ENCODE data around the gene GRIA2.

DNA sequence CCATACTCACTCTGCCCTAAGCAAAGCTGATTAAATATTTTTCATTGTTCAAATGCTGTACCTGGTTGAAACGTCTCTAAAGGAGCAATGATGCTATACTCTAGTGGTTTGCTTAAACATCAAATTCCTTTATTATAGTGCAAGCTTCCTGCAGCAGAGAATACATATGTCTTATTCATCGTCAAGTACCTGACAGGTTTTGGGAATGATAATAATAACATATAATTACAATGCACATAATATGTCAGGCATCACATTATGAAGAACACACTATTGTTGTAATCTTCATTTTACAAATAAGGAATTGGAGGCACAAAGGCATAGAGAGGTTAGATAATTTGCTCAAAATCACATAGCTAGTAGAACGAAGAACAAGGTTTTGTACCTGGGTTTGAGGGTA lies 151.6 kb downstream of the GRIA2 start:
- TF ChIP-seq ZNF777 (tag by site-specific recombination; IDR thresholded peaks at IDR 0.05; ENCODE audit: borderline replicate concordance) (no peak), ZNF274 (IDR thresholded peaks at IDR 0.05; ENCODE audit: low read length) (no peak), ZNF274 (tag by site-specific recombination; IDR thresholded peaks at IDR 0.05; ENCODE audit: borderline replicate concordance) (no peak), ZBTB17 (tag by site-specific recombination; IDR thresholded peaks at IDR 0.05) (no peak)
- TF ChIP-seq, protein P1, sequence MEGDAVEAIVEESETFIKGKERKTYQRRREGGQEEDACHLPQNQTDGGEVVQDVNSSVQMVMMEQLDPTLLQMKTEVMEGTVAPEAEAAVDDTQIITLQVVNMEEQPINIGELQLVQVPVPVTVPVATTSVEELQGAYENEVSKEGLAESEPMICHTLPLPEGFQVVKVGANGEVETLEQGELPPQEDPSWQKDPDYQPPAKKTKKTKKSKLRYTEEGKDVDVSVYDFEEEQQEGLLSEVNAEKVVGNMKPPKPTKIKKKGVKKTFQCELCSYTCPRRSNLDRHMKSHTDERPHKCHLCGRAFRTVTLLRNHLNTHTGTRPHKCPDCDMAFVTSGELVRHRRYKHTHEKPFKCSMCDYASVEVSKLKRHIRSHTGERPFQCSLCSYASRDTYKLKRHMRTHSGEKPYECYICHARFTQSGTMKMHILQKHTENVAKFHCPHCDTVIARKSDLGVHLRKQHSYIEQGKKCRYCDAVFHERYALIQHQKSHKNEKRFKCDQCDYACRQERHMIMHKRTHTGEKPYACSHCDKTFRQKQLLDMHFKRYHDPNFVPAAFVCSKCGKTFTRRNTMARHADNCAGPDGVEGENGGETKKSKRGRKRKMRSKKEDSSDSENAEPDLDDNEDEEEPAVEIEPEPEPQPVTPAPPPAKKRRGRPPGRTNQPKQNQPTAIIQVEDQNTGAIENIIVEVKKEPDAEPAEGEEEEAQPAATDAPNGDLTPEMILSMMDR (tag by site-specific recombination; IDR thresholded peaks at IDR 0.05), result no peak
- TF ChIP-seq, protein P2, sequence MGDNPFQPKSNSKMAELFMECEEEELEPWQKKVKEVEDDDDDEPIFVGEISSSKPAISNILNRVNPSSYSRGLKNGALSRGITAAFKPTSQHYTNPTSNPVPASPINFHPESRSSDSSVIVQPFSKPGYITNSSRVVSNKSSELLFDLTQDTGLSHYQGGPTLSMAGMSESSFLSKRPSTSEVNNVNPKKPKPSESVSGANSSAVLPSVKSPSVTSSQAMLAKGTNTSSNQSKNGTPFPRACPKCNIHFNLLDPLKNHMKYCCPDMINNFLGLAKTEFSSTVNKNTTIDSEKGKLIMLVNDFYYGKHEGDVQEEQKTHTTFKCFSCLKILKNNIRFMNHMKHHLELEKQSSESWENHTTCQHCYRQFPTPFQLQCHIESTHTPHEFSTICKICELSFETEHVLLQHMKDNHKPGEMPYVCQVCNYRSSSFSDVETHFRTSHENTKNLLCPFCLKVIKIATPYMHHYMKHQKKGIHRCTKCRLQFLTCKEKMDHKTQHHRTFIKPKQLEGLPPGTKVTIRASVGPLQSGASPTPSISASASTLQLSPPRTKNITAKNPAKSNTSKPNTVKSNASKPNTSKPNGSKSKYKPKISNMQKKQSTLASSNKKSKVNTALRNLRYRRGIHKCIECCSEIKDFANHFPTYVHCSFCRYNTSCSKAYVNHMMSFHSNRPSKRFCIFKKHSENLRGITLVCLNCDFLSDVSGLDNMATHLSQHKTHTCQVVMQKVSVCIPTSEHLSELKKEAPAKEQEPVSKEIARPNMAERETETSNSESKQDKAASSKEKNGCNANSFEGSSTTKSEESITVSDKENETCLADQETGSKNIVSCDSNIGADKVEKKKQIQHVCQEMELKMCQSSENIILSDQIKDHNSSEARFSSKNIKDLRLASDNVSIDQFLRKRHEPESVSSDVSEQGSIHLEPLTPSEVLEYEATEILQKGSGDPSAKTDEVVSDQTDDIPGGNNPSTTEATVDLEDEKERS (tag by site-specific recombination; IDR thresholded peaks at IDR 0.05), result no peak

Data from HEK293 (cell line).